Testis (tissue), 3 donors: ENCODE measurements around the gene PGLYRP4. TPM values are rescaled to one million over a fixed set of nuclear protein-coding genes. Genes with fewer than 3 reads are reported as not detected.

Source experiments
- DNase-seq: peaks from one replicate; pipeline ENCODE4 v3.0.0-alpha.2; 2019
- H3K27ac ChIP-seq, 2 donors: fragments of 200-600 bp; sonication (generic); one replicate each; pipeline ENCODE4 v1.5.1; 2019
- H3K27me3 ChIP-seq: fragments of 200-600 bp; sonication (generic); one replicate; pipeline ENCODE4 v1.5.1; 2019
- H3K36me3 ChIP-seq: fragments of 200-600 bp; sonication (generic); one replicate; pipeline ENCODE4 v1.5.1; 2017; ENCODE audit warnings: low read depth; ENCODE audit errors: missing control alignments
- H3K4me1 ChIP-seq: fragments of 200-600 bp; sonication (generic); one replicate; pipeline ENCODE4 v1.5.1; 2019
- H3K4me3 ChIP-seq, 2 donors: fragments of 200-600 bp; sonication (generic); one replicate each; pipeline ENCODE4 v1.5.1; 2017 to 2019
- H3K9me3 ChIP-seq: fragments of 200-600 bp; sonication (generic); one replicate; pipeline ENCODE4 v1.5.1; 2017
- POLR2A ChIP-seq: fragments of 450-650 bp; IDR thresholded peaks from one replicate; pipeline ENCODE4 v1.6.1; 2017; ENCODE audit warnings: antibody characterized with exemption, mild to moderate bottlenecking, moderate library complexity
- WGBS, 2 donors: methylation state at CpG; one replicate each; pipeline ENCODE4 v1.1.5; 2018; 5-methylcytosine and 5-hydroxymethylcytosine counted together
- intact Hi-C: fragments of 100-400 bp; cut with DNase I; formaldehyde crosslinking; loops from one replicate; pipeline ENCODE4 v1.15.1; 2023; ENCODE audit warnings: low total_unique reads
- polyA plus RNA-seq: library from polyadenylated mRNA; stranded (reverse); fragments of 350-450 nt; fragmentation: Illumina TruSeq; extraction: RNeasy Lipid Tissue Mini Kit (QIAGEN cat#74804); gene quantifications from one replicate; pipeline ENCODE4 v1.2.3, GENCODE V29; 2014; ENCODE audit warnings: low read depth, low replicate concordance; ENCODE audit not compliant: insufficient read depth
- total RNA-seq, 2 donors: library from RNA; depleted of rRNA; stranded (reverse); fragments of >200 nt; gene quantifications; one replicate each; pipeline ENCODE4 v1.2.3, GENCODE V29; 2016
- TF ChIP-seq, protein P1 (sequence below), 3 experiments: fragments of 450-650 bp in 2 of 3; fragments of 200-600 bp in 1 of 3; sonication (generic) in 1 of 3; IDR thresholded peaks; one replicate each; pipeline ENCODE4 v1.5.1; 2016 to 2019; ENCODE audit warnings: antibody characterized with exemption in 3 of 3, mild to moderate bottlenecking in 2 of 3, moderate library complexity in 1 of 3

Gene PGLYRP4
- total and polyA plus RNA-seq, 3 donors from 2014 or later = 0.12 to 0.17 TPM; not detected in 1

DNA sequence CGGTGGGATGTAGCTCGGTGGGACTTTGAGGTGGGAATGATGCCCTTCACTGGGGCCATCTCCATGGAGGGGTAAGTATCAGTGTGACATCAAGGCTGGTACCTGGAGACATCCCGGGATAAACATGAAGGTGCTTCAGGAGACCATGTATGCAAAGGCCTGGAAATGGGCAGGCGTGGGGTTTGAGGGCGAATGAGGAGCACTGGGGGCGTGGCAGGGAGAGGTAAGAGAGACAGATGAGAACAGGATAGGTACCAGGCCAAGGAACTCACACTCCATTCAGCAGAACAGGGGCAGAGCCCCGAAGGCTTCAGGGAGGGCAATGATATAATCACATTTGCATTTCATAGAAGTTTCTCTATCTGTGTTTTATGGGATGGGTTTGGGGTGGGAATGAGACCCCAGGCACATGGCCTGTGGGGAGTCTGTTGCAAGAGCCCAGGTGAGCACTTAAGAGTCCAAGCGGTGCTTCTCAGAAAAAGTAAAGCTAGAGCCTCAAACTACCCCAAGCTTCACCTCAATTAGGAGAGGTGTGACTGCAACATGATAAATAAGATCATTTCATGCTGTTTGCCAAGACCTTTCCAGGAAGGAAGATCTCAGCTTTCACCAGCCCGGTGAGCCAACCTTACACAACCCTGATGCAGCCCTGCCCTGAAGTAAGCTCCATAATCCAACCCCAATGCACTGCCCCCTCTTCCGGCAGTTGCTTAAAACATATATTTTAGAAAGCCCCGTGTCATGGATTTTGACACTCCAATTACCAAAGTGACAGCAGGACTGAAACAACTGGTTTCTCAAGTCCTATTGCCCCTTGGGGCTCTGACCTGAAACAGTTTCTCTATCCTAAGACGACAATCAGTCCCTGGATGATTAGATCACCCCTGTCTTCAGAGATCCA is 16.4 kb upstream of the PGLYRP4 start:
- WGBS, 2 donors = 78 to 88% methylated on average over 12 of the region's 12 CpGs
- Histone ChIP-seq H3K4me3 (no peak overlapping the region), H3K4me1 (no peaks in the 10 kb centered on the region), H3K36me3 (no peaks in the 10 kb centered on the region), H3K27me3 (no peaks in the 10 kb centered on the region), H3K27ac (no peak overlapping the region), H3K9me3 (no peaks in the 10 kb centered on the region)
- no peak for DNase-seq
- TF ChIP-seq, protein P1, sequence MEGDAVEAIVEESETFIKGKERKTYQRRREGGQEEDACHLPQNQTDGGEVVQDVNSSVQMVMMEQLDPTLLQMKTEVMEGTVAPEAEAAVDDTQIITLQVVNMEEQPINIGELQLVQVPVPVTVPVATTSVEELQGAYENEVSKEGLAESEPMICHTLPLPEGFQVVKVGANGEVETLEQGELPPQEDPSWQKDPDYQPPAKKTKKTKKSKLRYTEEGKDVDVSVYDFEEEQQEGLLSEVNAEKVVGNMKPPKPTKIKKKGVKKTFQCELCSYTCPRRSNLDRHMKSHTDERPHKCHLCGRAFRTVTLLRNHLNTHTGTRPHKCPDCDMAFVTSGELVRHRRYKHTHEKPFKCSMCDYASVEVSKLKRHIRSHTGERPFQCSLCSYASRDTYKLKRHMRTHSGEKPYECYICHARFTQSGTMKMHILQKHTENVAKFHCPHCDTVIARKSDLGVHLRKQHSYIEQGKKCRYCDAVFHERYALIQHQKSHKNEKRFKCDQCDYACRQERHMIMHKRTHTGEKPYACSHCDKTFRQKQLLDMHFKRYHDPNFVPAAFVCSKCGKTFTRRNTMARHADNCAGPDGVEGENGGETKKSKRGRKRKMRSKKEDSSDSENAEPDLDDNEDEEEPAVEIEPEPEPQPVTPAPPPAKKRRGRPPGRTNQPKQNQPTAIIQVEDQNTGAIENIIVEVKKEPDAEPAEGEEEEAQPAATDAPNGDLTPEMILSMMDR (IDR thresholded peaks at IDR 0.05) = no peak
- TF ChIP-seq POLR2A = no peak
- intact Hi-C loops = no loop called here

DNA sequence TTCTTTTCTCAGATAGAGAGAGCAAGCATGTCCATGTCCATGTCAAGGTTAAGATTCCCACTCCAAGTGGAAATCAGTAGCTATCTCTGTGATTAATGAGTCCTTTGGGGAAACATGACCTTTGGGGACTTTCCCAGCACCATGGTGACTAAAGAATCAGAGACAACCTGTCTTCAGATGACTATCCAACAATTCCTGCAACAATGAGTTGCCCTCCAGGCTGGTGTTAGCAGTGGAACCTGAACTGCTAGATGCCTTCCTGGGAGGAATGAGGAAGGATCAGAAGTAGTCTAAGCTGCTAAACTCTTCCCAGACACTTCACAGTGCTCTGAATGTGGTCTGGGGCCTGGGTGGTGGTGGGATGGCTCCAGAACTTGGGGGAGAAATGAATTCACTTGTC is 15.5 kb upstream of the PGLYRP4 start:
- Histone ChIP-seq H3K4me1 (no peaks in the 10 kb centered on the region), H3K9me3 (no peaks in the 10 kb centered on the region), H3K4me3 (no peak overlapping the region), H3K36me3 (no peaks in the 10 kb centered on the region), H3K27ac (no peak overlapping the region), H3K27me3 (no peaks in the 10 kb centered on the region)
- intact Hi-C loops = no loop called here
- TF ChIP-seq POLR2A = no peak
- TF ChIP-seq, protein P1 (IDR thresholded peaks at IDR 0.05) = no peak
- DNase-seq = no peak

DNA sequence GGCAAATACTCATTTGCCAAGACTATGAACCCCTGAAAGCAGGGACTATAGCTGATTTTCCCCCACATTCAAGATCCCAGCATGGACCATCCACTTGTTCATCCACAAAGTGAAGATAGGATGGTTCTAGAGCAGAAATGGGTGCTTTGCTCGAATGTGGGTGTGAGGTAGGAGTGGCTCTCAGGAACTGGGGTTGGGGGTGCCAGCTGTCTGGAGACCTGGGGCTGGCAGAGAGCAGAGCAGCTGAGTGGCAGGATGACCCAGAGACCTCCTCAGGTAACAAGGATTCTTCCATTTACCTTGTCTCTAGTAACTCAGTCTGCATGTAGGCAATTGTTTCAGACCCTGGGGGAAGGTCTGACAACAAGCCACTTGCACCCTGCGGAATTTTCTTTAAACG is 15.0 kb upstream of the PGLYRP4 start:
- Histone ChIP-seq H3K4me3 (no peak overlapping the region), H3K9me3 (no peaks in the 10 kb centered on the region), H3K27me3 (no peaks in the 10 kb centered on the region), H3K27ac (no peak overlapping the region), H3K4me1 (no peaks in the 10 kb centered on the region), H3K36me3 (no peaks in the 10 kb centered on the region)
- TF ChIP-seq, protein P1 (IDR thresholded peaks at IDR 0.05) = no peak
- TF ChIP-seq POLR2A = no peak
- no peak for DNase-seq
- intact Hi-C loops = no loop called here
- WGBS, 2 donors = 74 to 79% methylated on average over 3 of the region's 3 CpGs

DNA sequence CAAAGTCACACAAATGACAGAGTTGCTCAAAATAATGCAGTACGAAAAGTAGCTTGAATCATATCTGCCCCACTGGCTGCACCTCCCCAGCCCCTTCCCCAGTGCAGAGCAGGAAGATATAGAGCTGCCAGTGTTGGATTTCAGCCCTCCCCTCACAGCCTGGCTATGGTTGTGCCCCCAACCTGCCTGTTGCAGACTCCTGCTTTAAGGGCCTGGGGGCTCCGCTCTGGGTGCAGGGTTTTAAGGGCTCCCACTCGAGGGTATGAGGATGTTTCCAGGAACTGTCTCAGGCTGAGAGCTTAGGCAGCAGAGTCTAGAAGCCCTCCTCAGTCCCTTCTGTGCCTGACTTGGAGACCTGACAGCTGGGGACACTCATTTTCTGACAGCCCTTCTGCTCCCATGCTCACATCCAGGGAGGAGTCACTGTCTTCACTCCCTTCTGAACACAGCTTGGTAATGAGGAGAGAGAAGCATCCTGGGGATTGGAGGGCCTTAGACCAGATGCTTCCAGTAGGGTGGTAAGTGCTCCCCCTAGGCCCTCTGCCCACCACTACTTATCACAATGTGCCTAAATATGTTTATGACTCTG is 13.6 kb upstream of the PGLYRP4 start:
- no peak for DNase-seq
- intact Hi-C loops = no loop called here

More for the DNA sequence above, 13.6 kb upstream of the PGLYRP4 start:
- Histone ChIP-seq H3K27me3 (no peaks in the 10 kb centered on the region), H3K27ac (no peak overlapping the region), H3K4me3 (no peak overlapping the region), H3K36me3 (no peaks in the 10 kb centered on the region), H3K9me3 (no peaks in the 10 kb centered on the region), H3K4me1 (no peaks in the 10 kb centered on the region)
- WGBS, 2 donors = 85 to 93% methylated on average over 3 of the region's 3 CpGs
- TF ChIP-seq POLR2A = no peak
- TF ChIP-seq, protein P1 (IDR thresholded peaks at IDR 0.05) = no peak
